Hematopoietic multipotent progenitor cell treated with erythropoietin and hydrocortisone succinate and interleukin-3 and kit ligand, for 6 days (in vitro differentiated cells): ENCODE results near the gene GAB4.
"Not testable (repeated sequence)": the region's sequence is repeated elsewhere in the genome, so short reads cannot be mapped to it uniquely, and the experiment has no call there.

Source experiments
- DNase-seq: peaks from one replicate; pipeline ENCODE4 v3.0.0-alpha.2; 2015

GAB4 gene

DNA sequence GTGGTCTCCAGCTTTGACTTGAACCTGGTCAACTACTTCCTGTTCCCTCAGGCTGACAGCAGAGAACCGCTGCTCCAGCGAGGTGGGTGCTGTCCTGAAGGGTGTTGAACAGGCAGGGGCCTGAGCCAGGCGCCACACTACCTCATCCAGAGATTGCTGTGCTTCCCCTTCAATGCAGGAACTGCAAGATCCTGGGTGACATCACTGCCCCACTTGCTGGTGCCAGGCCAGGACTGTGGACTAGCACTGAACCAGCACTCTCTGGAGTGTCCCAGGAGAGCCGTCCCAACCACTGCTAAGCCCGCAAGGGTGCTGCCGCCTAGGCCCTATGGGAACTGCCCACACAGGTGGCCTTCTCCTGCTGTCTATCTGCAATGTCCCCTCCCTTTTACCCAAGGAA, 51.7 kb downstream of the GAB4 start:
- DNase-seq: no peak

DNA sequence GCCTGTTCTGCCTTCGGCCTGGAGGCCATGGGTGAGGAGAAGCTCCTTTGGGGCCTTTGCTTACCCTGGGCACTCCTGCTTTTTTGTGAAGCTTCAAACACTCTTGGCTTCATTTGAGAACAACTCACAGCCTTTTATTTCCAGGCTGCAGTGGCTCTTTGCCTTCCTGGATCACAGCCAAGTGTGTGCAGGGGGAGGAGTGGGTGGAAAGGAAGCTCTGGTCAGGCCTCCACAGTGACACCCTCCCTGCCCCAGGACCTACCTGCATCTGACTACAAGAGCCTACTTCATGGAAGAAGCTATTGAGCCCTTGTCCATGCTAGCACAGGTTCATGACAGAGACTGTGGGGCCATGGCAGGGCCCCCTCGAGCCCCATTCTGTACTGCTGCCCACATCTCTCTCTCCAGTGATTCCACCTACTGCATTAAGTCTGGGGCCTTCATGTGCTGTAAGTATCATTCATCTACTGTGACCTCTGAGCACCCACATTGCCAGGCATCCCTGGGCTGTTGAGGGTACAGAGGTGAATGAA, 52.3 kb downstream of the GAB4 start:
- DNase-seq: peak; percentile 30

DNA sequence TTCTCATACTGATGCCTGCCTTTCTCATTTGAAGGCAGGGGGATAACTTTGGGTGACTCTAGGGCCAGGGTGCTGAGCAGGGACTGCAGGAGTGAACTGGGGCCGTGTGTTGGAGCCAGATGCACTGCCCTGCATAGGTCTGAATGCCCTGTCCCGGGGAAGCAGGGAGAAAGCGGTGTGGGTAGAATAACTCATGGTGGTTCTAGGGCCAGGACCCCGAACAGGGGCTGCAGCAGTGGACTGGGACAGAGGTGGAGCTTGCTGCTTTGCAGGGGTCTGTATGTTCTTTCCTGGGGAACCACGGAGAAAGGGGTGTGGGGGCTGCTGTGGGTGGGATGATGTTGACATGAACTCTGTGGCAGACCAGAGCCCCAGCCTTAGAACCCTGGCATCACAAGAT, 52.9 kb downstream of the GAB4 start:
- DNase-seq: no peak

- no peak for DNase-seq
These were observed 54.0 kb downstream of the GAB4 start for GRCh38 chr22:16954060-16954403.

- DNase-seq: no peak
These were observed 54.6 kb downstream of the GAB4 start for GRCh38 chr22:16953206-16954059.

GRCh38 chr22:16949561-16949960, 58.5 kb downstream of the GAB4 start:
- DNase-seq: no peak

DNA sequence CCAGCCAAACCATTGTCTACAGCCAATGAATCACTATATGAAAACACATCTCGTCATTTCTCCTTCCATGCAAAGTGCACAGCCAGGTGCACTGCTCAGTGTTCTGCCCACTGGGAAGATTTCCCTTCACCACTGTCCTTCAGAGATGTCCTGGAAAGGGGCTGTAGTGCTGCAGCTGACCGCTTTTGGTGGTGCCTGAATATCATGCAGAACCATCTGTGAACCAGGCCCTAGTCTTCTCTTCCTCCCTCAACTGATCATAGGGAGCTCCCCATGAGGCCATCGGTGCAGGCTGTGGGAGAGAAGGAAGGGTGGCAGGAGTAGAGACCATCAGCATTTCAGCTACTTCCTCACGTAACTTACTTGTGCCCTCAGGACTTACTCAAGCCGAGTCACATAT, 70.2 kb downstream of the GAB4 start:
- no peak for DNase-seq

DNA sequence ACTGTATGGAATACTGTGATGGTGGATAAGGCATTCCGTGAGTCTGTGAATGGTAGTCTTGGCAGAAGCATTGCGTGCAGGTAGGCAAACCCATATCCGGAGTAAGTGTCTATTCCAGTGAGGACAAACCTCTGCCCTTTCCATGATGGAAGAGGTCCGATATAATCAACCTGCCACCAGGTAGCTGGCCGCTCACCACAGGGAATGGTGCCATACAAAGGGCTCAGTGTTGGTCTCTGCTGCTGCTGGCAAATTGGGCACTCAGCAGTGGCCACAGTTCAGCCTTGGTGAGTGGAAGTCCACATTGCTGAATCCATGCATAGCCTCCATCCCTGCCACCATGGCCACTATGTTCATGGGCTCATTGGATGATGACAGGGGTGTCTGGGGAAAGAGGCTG, 70.8 kb downstream of the GAB4 start:
- DNase-seq: not testable (repeated sequence)

DNA sequence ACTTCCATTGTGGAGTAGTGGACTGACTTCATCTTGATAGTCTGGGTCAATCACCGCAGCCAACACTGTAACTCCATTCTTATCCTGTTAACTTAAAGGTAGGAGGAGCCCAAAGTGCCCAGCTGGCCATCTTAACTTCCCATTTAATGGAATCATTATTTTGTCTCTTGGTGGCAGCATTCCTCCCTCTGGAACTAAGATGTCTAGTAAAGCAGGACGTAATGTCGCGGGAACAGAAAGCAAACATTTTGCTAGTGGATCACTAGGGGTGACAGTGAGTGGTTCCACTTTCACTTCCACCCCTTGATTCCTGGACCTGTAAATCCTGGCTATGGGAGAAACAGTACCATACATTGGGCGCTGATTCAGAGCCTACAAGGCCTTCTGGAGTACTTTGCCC, 71.4 kb downstream of the GAB4 start:
- no peak for DNase-seq

GRCh38 chr22:16935209-16935608, 72.8 kb downstream of the GAB4 start:
- no peak for DNase-seq

DNA sequence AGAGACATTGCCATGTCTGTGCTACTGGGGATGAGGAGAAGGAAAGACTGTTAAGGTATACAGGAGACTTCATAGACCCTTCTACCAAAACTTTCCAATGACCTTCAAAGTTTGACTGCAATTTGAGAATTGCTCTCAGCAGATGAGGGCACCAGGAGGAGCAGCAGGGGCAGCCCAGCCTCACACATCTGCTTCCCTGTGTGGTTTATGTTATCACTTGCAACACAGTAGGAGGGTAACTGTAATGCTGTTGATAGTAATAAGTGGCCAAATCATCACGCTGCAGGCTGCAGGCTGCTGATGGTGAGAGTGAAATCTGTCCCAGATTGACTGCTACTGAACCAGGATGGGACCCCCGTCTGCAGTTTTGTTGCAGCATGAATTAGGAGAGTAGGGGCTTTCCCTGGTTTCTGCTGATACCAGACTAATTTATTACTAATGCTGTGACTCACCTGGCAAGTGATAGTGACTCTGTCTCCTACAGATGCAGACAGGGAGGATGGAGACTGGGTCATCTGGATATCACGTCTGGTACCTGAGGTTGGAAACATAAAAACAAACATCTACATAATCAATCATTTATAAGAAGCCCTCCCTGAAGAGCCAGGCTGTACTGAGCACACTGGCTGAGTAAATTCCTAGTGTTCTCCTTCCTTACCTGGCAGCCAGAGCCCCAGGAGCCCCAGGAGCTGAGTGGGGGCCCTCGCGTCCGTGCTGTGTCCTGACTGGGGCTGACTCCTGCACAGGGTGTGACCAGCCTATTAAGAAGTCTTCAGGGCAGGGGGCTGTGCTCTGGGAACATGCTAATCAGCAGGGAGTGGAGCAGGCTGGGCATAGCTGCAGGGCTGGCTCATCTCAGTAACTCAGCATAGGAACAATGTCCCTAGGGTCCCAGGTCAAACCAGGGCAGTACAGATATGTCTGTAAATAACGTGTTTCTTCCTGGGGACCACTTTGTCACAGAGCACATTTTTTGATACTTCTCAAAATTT, 74.4 kb downstream of the GAB4 start:
- peak; percentile 35 for DNase-seq

DNA sequence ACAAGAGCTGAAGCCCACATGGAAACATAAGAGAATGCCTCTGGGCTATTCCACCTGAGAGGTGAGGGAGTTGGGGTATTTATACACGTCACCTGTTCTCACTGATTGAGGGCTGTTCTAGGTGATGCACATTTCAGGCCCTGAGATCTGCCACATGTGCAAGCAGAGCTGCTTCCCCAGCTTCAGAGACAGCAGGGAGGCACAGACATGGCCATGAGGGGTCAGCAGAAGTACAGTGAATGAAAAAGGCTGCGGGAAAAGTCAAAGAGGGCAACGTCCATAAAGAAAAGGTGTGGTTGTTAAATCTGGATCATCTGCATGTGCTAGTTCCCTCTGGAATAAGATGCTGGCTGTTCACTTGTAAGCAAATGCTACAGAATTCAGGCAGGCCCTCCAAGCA, 75.4 kb downstream of the GAB4 start:
- no peak for DNase-seq

- no peak for DNase-seq
These were observed 82.5 kb downstream of the GAB4 start for GRCh38 chr22:16925407-16925966.

- peak; percentile 6 for DNase-seq
These were observed 85.3 kb downstream of the GAB4 start for GRCh38 chr22:16922706-16923105.

DNA sequence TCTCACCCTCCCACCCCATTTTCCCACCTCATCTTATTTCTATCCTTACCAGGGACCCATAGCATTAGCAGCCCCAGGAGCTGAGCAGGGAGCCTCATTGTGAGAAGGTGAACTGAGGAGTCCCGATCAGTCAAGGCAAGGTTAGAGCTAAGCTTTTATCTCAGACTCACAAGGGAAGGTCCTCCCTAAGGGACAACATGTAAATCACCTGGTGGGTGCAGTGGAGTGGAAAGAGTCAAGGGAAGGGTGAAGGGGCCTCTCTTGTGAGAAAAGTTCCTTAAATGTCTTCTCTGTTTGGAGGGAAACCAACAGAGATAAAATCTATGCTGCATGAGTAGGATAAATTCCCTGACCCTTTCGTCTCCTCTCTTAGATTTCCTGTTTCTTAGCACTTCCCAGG, 85.9 kb downstream of the GAB4 start:
- DNase-seq: no peak

- DNase-seq: peak; percentile 83
These were observed 90.6 kb downstream of the GAB4 start for GRCh38 chr22:16917144-16918003.

DNA sequence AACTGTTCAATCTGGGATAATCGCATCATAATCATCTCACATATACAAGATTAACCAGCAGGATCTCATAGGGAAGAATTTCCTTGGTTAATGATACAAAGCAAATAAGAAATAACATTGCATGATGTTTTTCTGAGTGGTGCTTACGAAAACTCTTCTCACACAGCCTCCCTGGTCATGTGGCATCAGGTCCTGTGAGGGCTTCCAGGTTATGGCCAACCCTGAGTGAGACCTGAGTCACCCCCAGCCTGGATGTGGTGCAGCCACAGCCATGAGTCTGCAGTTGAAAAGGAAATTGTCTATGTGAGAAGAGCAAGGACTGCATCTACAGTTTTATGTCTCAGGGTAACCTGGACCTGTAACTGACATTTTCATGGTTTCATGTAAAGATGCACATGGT, 92.3 kb downstream of the GAB4 start:
- DNase-seq: peak; percentile 12

DNA sequence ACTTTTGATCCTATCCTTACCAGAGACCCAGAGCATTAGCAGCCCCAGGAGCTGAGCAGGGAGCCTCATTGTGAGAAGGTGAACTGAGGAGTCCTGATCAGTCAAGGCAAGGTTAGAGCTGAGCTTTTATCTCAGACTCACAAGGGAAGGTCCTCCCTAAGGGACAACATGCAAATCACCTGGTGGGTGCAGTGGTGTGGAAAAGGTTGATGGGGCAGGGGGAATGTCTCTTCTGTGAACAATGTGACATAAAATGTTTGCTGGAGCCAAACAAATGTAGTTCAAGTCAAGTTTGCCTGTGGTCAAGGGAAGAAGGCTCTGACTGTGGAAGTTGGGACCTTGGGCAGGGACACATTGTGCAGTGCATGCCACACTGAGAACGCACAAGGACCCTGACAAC, 93.1 kb downstream of the GAB4 start:
- DNase-seq: not testable (repeated sequence)

- DNase-seq: no peak
These were observed 94.0 kb downstream of the GAB4 start for GRCh38 chr22:16914006-16914405.

- DNase-seq: no peak
These were observed 95.7 kb downstream of the GAB4 start for GRCh38 chr22:16912281-16912680.
